NCI-H146 treated with DMSO at 0.1 percent for 48 hours (cell line): ENCODE measurements around the gene MTHFD1L.

Experiments
- DNase-seq: peaks from one replicate; lab custom pipeline; 2025; ENCODE audit not compliant: unreplicated experiment; lab: John Stamatoyannopoulos, UW

Gene MTHFD1L

GRCh38 chr6:150931405-150931804 lies 65.9 kb downstream of the MTHFD1L start:
- no peak for DNase-seq

GRCh38 chr6:150932996-150933395 lies 67.5 kb downstream of the MTHFD1L start:
- DNase-seq: no peak

- no peak for DNase-seq
Observed at GRCh38 chr6:150934380-150934779, 68.9 kb downstream of the MTHFD1L start.

- DNase-seq: no peak
Observed at GRCh38 chr6:150936021-150936555, 70.6 kb downstream of the MTHFD1L start.

GRCh38 chr6:150937132-150937906 lies 71.8 kb downstream of the MTHFD1L start:
- no peak for DNase-seq

- no peak for DNase-seq
Observed at GRCh38 chr6:150939399-150939798, 73.9 kb downstream of the MTHFD1L start.

- no peak for DNase-seq
Observed at GRCh38 chr6:150940941-150941340, 75.4 kb downstream of the MTHFD1L start.

- DNase-seq: no peak
Observed at GRCh38 chr6:150949526-150949925, 84.0 kb downstream of the MTHFD1L start.

- DNase-seq: no peak
Observed at GRCh38 chr6:150953851-150954250, 88.3 kb downstream of the MTHFD1L start.

GRCh38 chr6:150959166-150959565 lies 93.7 kb downstream of the MTHFD1L start:
- no peak for DNase-seq

GRCh38 chr6:150962436-150962835 lies 96.9 kb downstream of the MTHFD1L start:
- DNase-seq: no peak

GRCh38 chr6:150964765-150965164 lies 99.3 kb downstream of the MTHFD1L start:
- no peak for DNase-seq

- peak; percentile 79 for DNase-seq
Observed at GRCh38 chr6:150966786-150967185, 101.3 kb downstream of the MTHFD1L start.

- DNase-seq: no peak
Observed at GRCh38 chr6:150967381-150967780, 101.9 kb downstream of the MTHFD1L start.

- no peak for DNase-seq
Observed at GRCh38 chr6:150967910-150968309, 102.4 kb downstream of the MTHFD1L start.

- DNase-seq: no peak
Observed at GRCh38 chr6:150969901-150970300, 104.4 kb downstream of the MTHFD1L start.

- DNase-seq: no peak
Observed at GRCh38 chr6:150971219-150971618, 105.7 kb downstream of the MTHFD1L start.

- no peak for DNase-seq
Observed at GRCh38 chr6:150975136-150975535, 109.6 kb downstream of the MTHFD1L start.

GRCh38 chr6:150977281-150977680 lies 111.8 kb downstream of the MTHFD1L start:
- no peak for DNase-seq

GRCh38 chr6:150978624-150979023 lies 113.1 kb downstream of the MTHFD1L start:
- DNase-seq: no peak

- no peak for DNase-seq
Observed at GRCh38 chr6:150979826-150980350, 114.4 kb downstream of the MTHFD1L start.

- DNase-seq: no peak
Observed at GRCh38 chr6:150981095-150981494, 115.6 kb downstream of the MTHFD1L start.

GRCh38 chr6:150981669-150982068 lies 116.2 kb downstream of the MTHFD1L start:
- DNase-seq: no peak
